ENCODE measurements around the gene FUS.
A peak's percentile ranks its signal among the peaks of the same experiment; 100 is the strongest.
"Not testable (repeated sequence)": the region's sequence is repeated elsewhere in the genome, so short reads cannot be mapped to it uniquely, and the experiment has no call there.

The FUS gene

DNA sequence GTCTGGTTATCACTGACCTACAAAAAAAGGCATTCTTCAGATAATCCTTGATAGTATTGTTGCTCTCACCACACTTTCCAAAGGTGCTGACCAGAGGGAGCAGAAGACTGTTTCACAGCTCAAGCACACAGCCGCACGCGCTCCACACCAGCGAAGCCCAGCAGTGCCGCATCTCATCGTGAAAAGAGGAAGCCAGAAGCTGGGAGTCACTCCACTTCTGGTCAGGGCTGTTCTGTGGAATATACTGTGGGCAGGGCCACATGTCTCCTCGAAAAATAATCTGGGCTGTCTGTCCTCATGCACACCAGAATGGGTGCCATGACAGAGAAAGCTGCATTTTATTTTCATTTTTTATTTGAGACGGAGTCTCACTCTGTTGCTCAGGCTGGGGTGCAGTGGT is 22.8 kb upstream of the FUS start:
- Histone ChIP-seq H3K27ac (replicated peaks) (no peak overlapping the region), H3K4me3 (replicated peaks; ENCODE audit: insufficient read depth, low read length) (no peak overlapping the region), H3K27me3 (ENCODE audit: insufficient read depth, poor library complexity, severe bottlenecking) (no peaks in the 10 kb centered on the region)
- TF ChIP-seq, protein P1, sequence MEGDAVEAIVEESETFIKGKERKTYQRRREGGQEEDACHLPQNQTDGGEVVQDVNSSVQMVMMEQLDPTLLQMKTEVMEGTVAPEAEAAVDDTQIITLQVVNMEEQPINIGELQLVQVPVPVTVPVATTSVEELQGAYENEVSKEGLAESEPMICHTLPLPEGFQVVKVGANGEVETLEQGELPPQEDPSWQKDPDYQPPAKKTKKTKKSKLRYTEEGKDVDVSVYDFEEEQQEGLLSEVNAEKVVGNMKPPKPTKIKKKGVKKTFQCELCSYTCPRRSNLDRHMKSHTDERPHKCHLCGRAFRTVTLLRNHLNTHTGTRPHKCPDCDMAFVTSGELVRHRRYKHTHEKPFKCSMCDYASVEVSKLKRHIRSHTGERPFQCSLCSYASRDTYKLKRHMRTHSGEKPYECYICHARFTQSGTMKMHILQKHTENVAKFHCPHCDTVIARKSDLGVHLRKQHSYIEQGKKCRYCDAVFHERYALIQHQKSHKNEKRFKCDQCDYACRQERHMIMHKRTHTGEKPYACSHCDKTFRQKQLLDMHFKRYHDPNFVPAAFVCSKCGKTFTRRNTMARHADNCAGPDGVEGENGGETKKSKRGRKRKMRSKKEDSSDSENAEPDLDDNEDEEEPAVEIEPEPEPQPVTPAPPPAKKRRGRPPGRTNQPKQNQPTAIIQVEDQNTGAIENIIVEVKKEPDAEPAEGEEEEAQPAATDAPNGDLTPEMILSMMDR (IDR thresholded peaks at IDR 0.05; ENCODE audit: insufficient read depth, low read length) = no peak
- no peak for TF ChIP-seq GABPA (IDR thresholded peaks at IDR 0.05; ENCODE audit: low read depth)
- TF ChIP-seq POLR2AphosphoS5 (IDR thresholded peaks at IDR 0.05; ENCODE audit: low read depth) = peak; percentile 43; the same call in 1 of the 2 replicates
- TF ChIP-seq, protein P2, sequence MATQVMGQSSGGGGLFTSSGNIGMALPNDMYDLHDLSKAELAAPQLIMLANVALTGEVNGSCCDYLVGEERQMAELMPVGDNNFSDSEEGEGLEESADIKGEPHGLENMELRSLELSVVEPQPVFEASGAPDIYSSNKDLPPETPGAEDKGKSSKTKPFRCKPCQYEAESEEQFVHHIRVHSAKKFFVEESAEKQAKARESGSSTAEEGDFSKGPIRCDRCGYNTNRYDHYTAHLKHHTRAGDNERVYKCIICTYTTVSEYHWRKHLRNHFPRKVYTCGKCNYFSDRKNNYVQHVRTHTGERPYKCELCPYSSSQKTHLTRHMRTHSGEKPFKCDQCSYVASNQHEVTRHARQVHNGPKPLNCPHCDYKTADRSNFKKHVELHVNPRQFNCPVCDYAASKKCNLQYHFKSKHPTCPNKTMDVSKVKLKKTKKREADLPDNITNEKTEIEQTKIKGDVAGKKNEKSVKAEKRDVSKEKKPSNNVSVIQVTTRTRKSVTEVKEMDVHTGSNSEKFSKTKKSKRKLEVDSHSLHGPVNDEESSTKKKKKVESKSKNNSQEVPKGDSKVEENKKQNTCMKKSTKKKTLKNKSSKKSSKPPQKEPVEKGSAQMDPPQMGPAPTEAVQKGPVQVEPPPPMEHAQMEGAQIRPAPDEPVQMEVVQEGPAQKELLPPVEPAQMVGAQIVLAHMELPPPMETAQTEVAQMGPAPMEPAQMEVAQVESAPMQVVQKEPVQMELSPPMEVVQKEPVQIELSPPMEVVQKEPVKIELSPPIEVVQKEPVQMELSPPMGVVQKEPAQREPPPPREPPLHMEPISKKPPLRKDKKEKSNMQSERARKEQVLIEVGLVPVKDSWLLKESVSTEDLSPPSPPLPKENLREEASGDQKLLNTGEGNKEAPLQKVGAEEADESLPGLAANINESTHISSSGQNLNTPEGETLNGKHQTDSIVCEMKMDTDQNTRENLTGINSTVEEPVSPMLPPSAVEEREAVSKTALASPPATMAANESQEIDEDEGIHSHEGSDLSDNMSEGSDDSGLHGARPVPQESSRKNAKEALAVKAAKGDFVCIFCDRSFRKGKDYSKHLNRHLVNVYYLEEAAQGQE (IDR thresholded peaks at IDR 0.05; ENCODE audit: insufficient replicate concordance, low read depth) = no peak
- TF ChIP-seq SPI1 (IDR thresholded peaks at IDR 0.05; ENCODE audit: borderline replicate concordance, low read depth) = peak; percentile 99
- DNase-seq (ENCODE audit: low read depth in 1 of 2, low spot score in 1 of 2) = peak; percentile 33 to 86

DNA sequence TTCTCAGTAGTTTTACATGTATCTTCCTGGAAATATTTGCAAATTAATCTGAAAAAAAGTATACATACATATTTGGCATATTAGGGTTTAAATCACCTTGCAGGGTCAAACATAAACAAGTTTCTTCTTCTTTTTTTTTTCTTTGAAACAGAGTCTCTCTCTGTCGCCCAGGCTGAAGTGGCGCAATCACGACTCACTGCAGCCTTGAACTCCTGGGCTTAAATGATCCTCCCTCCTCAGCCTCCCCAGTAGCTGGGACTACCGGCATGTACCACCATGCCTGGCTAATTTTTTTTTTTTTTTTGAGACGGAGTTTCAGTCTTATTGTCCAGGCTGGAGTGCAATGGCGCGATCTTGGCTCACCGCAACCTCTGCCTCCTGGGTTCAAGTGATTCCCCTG is 12.6 kb upstream of the FUS start:
- TF ChIP-seq SPI1 (IDR thresholded peaks at IDR 0.05; ENCODE audit: borderline replicate concordance, low read depth) (no peak), POLR2AphosphoS5 (IDR thresholded peaks at IDR 0.05; ENCODE audit: low read depth) (no peak), GABPA (IDR thresholded peaks at IDR 0.05; ENCODE audit: low read depth) (no peak)
- TF ChIP-seq, protein P2 (IDR thresholded peaks at IDR 0.05; ENCODE audit: insufficient replicate concordance, low read depth) = no peak
- TF ChIP-seq, protein P1 (IDR thresholded peaks at IDR 0.05; ENCODE audit: insufficient read depth, low read length) = no peak

GRCh38 chr16:31168848-31169247 is 11.1 kb upstream of the FUS start:
- DNase-seq (ENCODE audit: low read depth in 1 of 2, low spot score in 1 of 2) = no peak
- Histone ChIP-seq H3K27me3 (ENCODE audit: insufficient read depth, poor library complexity, severe bottlenecking) (no peaks in the 10 kb centered on the region), H3K4me3 (replicated peaks; ENCODE audit: insufficient read depth, low read length) (no peak overlapping the region), H3K27ac (replicated peaks) (no peak overlapping the region)
- TF ChIP-seq, protein P1 (IDR thresholded peaks at IDR 0.05; ENCODE audit: insufficient read depth, low read length) = no peak
- TF ChIP-seq POLR2AphosphoS5 (IDR thresholded peaks at IDR 0.05; ENCODE audit: low read depth) (no peak), SPI1 (IDR thresholded peaks at IDR 0.05; ENCODE audit: borderline replicate concordance, low read depth) (no peak), GABPA (IDR thresholded peaks at IDR 0.05; ENCODE audit: low read depth) (no peak)
- TF ChIP-seq, protein P2 (IDR thresholded peaks at IDR 0.05; ENCODE audit: insufficient replicate concordance, low read depth) = no peak

More for the DNA sequence above, 12.6 kb upstream of the FUS start:
- Histone ChIP-seq H3K27me3 (ENCODE audit: insufficient read depth, poor library complexity, severe bottlenecking) (no peaks in the 10 kb centered on the region), H3K4me3 (replicated peaks; ENCODE audit: insufficient read depth, low read length) (no peak overlapping the region), H3K27ac (replicated peaks) (no peak overlapping the region)
- no peak for DNase-seq (ENCODE audit: low read depth in 1 of 2, low spot score in 1 of 2)

DNA sequence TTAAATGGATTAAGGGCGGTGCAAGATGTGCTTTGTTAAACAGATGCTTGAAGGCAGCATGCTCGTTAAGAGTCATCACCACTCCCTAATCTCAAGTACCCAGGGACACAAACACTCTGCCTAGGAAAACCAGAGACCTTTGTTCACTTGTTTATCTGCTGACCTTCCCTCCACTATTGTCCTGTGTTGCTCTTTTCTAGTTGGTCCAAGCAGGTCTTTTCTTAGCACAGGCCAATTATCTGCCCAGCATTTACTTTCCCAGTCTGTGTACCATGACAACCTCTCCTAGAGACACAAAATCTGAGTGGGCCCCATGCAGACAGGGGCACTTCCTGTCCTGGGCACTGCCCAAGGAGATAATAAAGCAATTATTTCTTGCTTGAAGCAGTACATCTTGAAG is 9.9 kb upstream of the FUS start:
- H3K27ac ChIP-seq (replicated peaks); H3K4me3 ChIP-seq (replicated peaks; ENCODE audit: insufficient read depth, low read length); DNase-seq (ENCODE audit: low read depth in 1 of 2, low spot score in 1 of 2); H3K27me3 ChIP-seq (ENCODE audit: insufficient read depth, poor library complexity, severe bottlenecking): not testable (repeated sequence)
